ENCODE measurements around the gene ALPK1. TPM values are rescaled to one million over a fixed set of nuclear protein-coding genes. Genes with fewer than 3 reads are reported as not detected.

ALPK1 gene
- total and polyA plus RNA-seq, 2 of the 8 experiments (the other 6 are each of a cell fraction or from before 2014, with no cell fraction given) = 0.08 to 0.43 TPM

DNA sequence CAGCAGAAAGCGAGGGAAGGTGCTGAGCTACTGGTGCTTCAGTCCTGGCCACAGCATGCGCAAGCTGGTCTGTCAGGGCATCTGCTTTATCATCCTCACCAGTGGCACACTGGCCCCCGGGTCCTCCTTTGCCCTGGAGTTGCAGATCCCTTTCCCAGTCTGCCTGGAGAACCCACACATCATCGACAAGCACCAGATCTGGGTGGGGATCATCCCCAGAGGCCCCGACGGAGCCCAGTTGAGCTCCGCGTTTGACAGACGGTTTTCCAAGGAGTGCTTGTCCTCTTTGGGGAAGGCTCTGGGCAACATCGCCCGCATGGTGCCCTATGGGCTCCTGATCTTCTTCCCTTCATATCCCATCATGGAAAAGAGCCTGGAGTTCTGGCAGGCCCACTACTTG is 60.3 kb downstream of the ALPK1 start (continued):
- no peak for TF ChIP-seq RAD21 (IDR thresholded peaks at IDR 0.05 in 1 of 2, conservative IDR thresholded peaks at IDR 0.05 in 1 of 2; ENCODE audit: low read depth in 2 of 2, low read length in 2 of 2)
- no peak for TF ChIP-seq FOSL1 (IDR thresholded peaks at IDR 0.05; ENCODE audit: insufficient read depth, low read depth, low read length)
- TF ChIP-seq, protein P1, sequence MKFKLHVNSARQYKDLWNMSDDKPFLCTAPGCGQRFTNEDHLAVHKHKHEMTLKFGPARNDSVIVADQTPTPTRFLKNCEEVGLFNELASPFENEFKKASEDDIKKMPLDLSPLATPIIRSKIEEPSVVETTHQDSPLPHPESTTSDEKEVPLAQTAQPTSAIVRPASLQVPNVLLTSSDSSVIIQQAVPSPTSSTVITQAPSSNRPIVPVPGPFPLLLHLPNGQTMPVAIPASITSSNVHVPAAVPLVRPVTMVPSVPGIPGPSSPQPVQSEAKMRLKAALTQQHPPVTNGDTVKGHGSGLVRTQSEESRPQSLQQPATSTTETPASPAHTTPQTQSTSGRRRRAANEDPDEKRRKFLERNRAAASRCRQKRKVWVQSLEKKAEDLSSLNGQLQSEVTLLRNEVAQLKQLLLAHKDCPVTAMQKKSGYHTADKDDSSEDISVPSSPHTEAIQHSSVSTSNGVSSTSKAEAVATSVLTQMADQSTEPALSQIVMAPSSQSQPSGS (IDR thresholded peaks at IDR 0.05; ENCODE audit: low read length) = no peak
- no peak for TF ChIP-seq TCF12 (IDR thresholded peaks at IDR 0.05; ENCODE audit: low read depth, low read length)
- no peak for TF ChIP-seq CEBPB (IDR thresholded peaks at IDR 0.05; ENCODE audit: low read depth, low read length)
- TF ChIP-seq CTBP2 (IDR thresholded peaks at IDR 0.05; ENCODE audit: borderline replicate concordance, insufficient read depth, insufficient read length, low read length) = no peak
- TF ChIP-seq POLR2A (IDR thresholded peaks at IDR 0.05; ENCODE audit: control extremely low read depth in 1 of 2, low read depth in 2 of 2, low read length in 2 of 2) = no peak
- no peak for TF ChIP-seq SP1 (IDR thresholded peaks at IDR 0.05; ENCODE audit: low read depth, low read length)
